Tibial artery (tissue), 4 donors: ENCODE results near the gene FRAS1.

Experiments
- DNase-seq, 2 donors: peaks; one replicate each; pipeline ENCODE4 v3.0.0-alpha.2; 2019
- H3K27ac ChIP-seq, 2 donors: fragments of 200-600 bp; sonication (generic) in 1 of 2; 1 replicate in 1 of 2; 2 replicates in 1 of 2; pipeline ENCODE4 v1.5.1; 2018 to 2019; ENCODE audit warnings: mild to moderate bottlenecking in 1 of 2
- H3K27me3 ChIP-seq, 2 donors: fragments of 200-600 bp; sonication (generic) in 1 of 2; one replicate each; pipeline versions ENCODE4 v1.5.1 to v1.6.0; 2016 to 2019
- H3K36me3 ChIP-seq, 3 donors: fragments of 200-600 bp; sonication (generic) in 2 of 3; one replicate each; pipeline ENCODE4 v1.5.1; 2016 to 2019; ENCODE audit warnings: mild to moderate bottlenecking in 2 of 3
- H3K4me1 ChIP-seq, 4 donors: fragments of 200-600 bp; sonication (generic) in 2 of 4; 1 replicate in 3 of 4; 2 replicates in 1 of 4; pipeline ENCODE4 v1.5.1; 2016 to 2019
- H3K4me3 ChIP-seq, 2 donors: fragments of 200-600 bp; sonication (generic) in 1 of 2; 1 replicate in 1 of 2; 2 replicates in 1 of 2; pipeline ENCODE4 v1.5.1; 2018 to 2019; ENCODE audit warnings: mild to moderate bottlenecking in 2 of 2
- H3K9me3 ChIP-seq, 3 donors: fragments of 200-600 bp; sonication (generic) in 1 of 3; one replicate each; pipeline ENCODE4 v1.5.1; 2016 to 2019
- intact Hi-C: fragments of 100-400 bp; cut with DNase I; formaldehyde crosslinking; loops from one replicate; pipeline ENCODE4 v1.15.0; 2023; ENCODE audit warnings: low total_unique reads
- TF ChIP-seq, protein P1 (sequence below), 2 experiments: fragments of 200-600 bp in 1 of 2; fragments of 450-650 bp in 1 of 2; IDR thresholded peaks; one replicate each; pipeline ENCODE4 v1.5.1; 2017 to 2019; ENCODE audit warnings: antibody characterized with exemption in 2 of 2, mild to moderate bottlenecking in 1 of 2, moderate library complexity in 1 of 2

FRAS1 gene

DNA sequence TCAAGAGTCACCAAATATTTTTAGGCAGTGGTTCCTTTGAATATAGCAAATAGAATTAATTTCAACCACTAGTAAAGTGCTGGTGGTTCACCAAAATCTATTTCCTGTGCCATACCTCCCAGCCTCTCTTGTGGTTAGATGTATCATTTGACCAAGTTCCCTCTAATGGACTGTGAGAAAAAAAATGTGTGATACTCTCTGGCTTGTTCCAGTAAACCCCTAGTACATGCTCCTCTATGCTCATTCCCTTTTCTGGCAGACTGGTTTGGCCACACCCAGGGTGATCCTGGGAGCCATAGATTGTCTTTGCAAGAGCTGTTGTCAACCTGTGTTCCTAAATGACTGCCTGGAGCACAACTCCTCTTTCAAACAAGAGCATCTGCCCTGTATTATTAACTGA is 109.5 kb downstream of the FRAS1 start:
- Histone ChIP-seq H3K4me3 (no peak overlapping the region), H3K27me3 (no peaks in the 10 kb centered on the region), H3K4me1 (no peaks in the 10 kb centered on the region), H3K36me3 (no peaks in the 10 kb centered on the region), H3K27ac (no peak overlapping the region), H3K9me3 (no peaks in the 10 kb centered on the region)
- no peak for DNase-seq
- intact Hi-C loops, result no loop called here
- TF ChIP-seq, protein P1, sequence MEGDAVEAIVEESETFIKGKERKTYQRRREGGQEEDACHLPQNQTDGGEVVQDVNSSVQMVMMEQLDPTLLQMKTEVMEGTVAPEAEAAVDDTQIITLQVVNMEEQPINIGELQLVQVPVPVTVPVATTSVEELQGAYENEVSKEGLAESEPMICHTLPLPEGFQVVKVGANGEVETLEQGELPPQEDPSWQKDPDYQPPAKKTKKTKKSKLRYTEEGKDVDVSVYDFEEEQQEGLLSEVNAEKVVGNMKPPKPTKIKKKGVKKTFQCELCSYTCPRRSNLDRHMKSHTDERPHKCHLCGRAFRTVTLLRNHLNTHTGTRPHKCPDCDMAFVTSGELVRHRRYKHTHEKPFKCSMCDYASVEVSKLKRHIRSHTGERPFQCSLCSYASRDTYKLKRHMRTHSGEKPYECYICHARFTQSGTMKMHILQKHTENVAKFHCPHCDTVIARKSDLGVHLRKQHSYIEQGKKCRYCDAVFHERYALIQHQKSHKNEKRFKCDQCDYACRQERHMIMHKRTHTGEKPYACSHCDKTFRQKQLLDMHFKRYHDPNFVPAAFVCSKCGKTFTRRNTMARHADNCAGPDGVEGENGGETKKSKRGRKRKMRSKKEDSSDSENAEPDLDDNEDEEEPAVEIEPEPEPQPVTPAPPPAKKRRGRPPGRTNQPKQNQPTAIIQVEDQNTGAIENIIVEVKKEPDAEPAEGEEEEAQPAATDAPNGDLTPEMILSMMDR (IDR thresholded peaks at IDR 0.05), result no peak

DNA sequence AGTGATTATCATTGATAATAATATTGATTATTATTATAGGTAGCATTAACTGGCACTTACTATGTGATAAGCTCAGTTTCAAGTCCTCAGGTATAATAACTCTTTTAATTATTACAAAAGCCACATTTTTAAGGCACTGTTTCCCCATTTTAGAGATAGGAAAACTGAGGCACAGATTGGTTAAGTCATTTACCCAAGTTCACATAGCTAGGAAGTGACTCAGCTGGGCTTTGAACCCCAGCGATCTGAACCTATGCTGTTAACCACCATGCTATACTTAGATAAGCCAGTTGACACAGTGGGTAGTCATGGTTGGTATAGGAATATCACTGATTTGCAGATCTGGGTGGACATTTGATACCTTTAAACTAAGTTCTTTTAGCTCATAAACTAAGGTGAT is 110.4 kb downstream of the FRAS1 start:
- Histone ChIP-seq H3K4me1 (no peaks in the 10 kb centered on the region), H3K27me3 (no peaks in the 10 kb centered on the region), H3K4me3 (no peak overlapping the region), H3K36me3 (no peaks in the 10 kb centered on the region), H3K27ac (no peak overlapping the region), H3K9me3 (no peaks in the 10 kb centered on the region)
- intact Hi-C loops, result no loop called here
- no peak for DNase-seq
- TF ChIP-seq, protein P1 (IDR thresholded peaks at IDR 0.05), result no peak

DNA sequence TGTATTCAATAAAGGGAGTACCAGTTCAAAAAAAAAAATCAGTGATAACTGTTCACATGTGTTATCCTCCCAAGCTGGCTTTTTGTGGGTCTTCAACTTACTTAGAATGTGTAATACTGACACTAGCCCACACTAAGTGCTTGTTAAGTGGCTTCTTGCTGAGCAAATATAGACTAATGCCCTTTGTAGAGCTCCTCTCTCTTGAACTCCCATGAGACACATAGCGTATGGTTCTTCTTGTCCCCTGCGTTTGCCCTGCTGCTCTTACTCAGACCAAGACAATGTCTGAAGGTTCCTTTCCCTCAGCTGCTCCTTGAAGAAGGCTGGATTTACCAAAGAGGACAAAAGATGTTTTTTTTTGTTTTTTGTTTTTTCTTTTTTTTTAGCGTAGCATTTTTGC is 110.9 kb downstream of the FRAS1 start:
- Histone ChIP-seq H3K4me3 (no peak overlapping the region), H3K9me3 (no peaks in the 10 kb centered on the region), H3K27ac (no peak overlapping the region), H3K4me1 (no peaks in the 10 kb centered on the region), H3K27me3 (no peaks in the 10 kb centered on the region), H3K36me3 (no peaks in the 10 kb centered on the region)
- no peak for DNase-seq
- intact Hi-C loops, result no loop called here
- TF ChIP-seq, protein P1 (IDR thresholded peaks at IDR 0.05), result no peak

DNA sequence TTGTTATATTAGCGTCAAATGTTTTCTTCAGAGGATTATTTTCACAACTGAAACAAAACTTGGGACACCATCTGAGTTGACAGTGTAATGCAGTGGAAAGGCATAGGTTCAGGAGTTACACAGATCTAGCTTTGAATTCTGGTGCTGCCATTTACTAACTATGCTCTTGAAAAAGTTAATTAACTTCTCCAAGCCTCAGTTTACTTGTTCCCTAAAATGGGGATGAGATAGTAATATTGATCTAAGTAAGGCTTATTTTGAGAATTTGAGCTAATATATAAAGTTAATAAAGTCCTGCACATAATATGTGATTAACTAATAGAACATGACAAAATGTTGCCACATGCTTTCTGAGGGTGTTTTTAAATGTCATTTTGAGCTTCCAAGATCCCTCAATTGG is 112.6 kb downstream of the FRAS1 start:
- intact Hi-C loops, result no loop called here
- TF ChIP-seq, protein P1 (IDR thresholded peaks at IDR 0.05), result no peak
- no peaks in the 10 kb centered on the region for H3K27me3 ChIP-seq

DNA sequence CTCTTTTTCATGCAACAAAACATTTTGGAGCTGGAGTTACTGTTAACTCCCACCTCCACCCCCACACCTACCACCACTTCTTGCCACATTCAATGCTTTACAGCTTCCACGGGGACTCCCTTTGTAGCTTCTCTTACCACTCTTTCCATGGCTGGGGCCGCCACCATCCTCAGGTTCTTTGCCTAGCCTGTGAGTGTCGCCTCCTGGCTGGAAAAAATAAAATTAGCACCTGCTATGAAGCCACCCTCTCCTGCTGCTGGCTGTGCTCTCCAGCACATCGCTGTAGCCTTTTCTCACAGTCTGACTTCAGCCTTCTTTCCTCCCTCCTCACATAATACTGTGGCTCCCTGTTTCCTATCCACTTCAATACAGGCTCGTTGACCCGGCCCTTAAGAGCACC is 114.4 kb downstream of the FRAS1 start:
- DNase-seq, result no peak
- no peak overlapping the region for H3K27ac ChIP-seq

More for the DNA sequence above, 112.6 kb downstream of the FRAS1 start:
- Histone ChIP-seq H3K27ac (no peak overlapping the region), H3K4me1 (no peaks in the 10 kb centered on the region), H3K4me3 (no peak overlapping the region), H3K9me3 (no peaks in the 10 kb centered on the region), H3K36me3 (no peaks in the 10 kb centered on the region)
- DNase-seq, result no peak

More for the DNA sequence above, 114.4 kb downstream of the FRAS1 start:
- Histone ChIP-seq H3K4me1 (no peaks in the 10 kb centered on the region), H3K36me3 (no peaks in the 10 kb centered on the region), H3K9me3 (no peaks in the 10 kb centered on the region), H3K27me3 (no peaks in the 10 kb centered on the region), H3K4me3 (no peak overlapping the region)
- intact Hi-C loops, result no loop called here
- TF ChIP-seq, protein P1 (IDR thresholded peaks at IDR 0.05), result no peak
